Peyer's patch (tissue), 4 donors: ENCODE data around the gene ST3GAL2.

Source experiments
- CTCF ChIP-seq, 6 experiments: fragments of 450-650 bp in 4 of 6; fragments of 200-600 bp in 2 of 6; sonication (generic) in 1 of 6; IDR thresholded peaks; one replicate each; pipeline ENCODE4 v1.5.1; 2017 to 2019; ENCODE audit warnings: antibody characterized with exemption in 6 of 6, mild to moderate bottlenecking in 3 of 6, moderate library complexity in 1 of 6
- POLR2A ChIP-seq, 2 donors: fragments of 450-650 bp; IDR thresholded peaks; one replicate each; pipeline ENCODE4 v1.5.1; 2017; ENCODE audit warnings: antibody characterized with exemption in 2 of 2, mild to moderate bottlenecking in 2 of 2, moderate library complexity in 2 of 2

- TF ChIP-seq POLR2A (IDR thresholded peaks at IDR 0.05) (no peak), CTCF (IDR thresholded peaks at IDR 0.05) (no peak)
Measured at GRCh38 chr16:70429888-70430666, 8.8 kb downstream of the ST3GAL2 start.
